K562 (cell line): ENCODE results near the gene WASF2. TPM values are rescaled to one million over a fixed set of nuclear protein-coding genes. Genes with fewer than 3 reads are reported as not detected.

Source experiments
- ARID3A ChIP-seq: IDR thresholded peaks from 2 replicates; pipeline ENCODE4 v1.6.1; 2012; ENCODE audit warnings: low read depth, low read length, improper control_type of control experiment, borderline replicate concordance
- CBFA2T3 ChIP-seq: fragments of 450-650 bp; IDR thresholded peaks from 2 replicates; pipeline ENCODE4 v1.6.1; 2017
- CTCF ChIP-seq, 3 experiments: IDR thresholded peaks in 2 of 3; conservative IDR thresholded peaks in 1 of 3; 2 replicates each; pipeline ENCODE4 v1.5.1; 2011 to 2012; ENCODE audit warnings: low read length in 3 of 3, mild to moderate bottlenecking in 3 of 3, control low read depth in 2 of 3, improper control_type of control experiment in 1 of 3, inconsistent platforms in 1 of 3, low read depth in 1 of 3, mixed read lengths in 1 of 3, moderate library complexity in 1 of 3; ENCODE audit not compliant: insufficient read depth in 2 of 3
- PHF20 ChIP-seq: fragments of 450-650 bp; IDR thresholded peaks from 2 replicates; pipeline ENCODE4 v1.6.1; 2018; ENCODE audit not compliant: partially characterized antibody
- UBTF ChIP-seq, 2 experiments: IDR thresholded peaks; 2 replicates each; pipeline ENCODE4 v1.6.1; 2012; ENCODE audit warnings: improper control_type of control experiment in 2 of 2, low read depth in 2 of 2, low read length in 2 of 2, borderline replicate concordance in 1 of 2
- ZFP91 ChIP-seq: sonication (generic); formaldehyde crosslinking; IDR thresholded peaks from 2 replicates; pipeline ENCODE4 v1.8.0; 2022; ENCODE audit warnings: mild to moderate bottlenecking, missing genetic modification reagents
- polyA plus RNA-seq, 8 experiments: library from polyadenylated mRNA; depleted of rRNA in 4 of 8; stranded (reverse) in 5 of 8; unstranded in 3 of 8; fragments of >200 nt; fragmentation: Nextera tagmentation in 2 of 8; fragmentation: Illumina TruSeq in 1 of 8; extraction: Ambion mirVana in 2 of 8; extraction: Trizol in 1 of 8; gene quantifications; 2 replicates each; pipeline versions ENCODE4 v1.2.1 to v1.2.3, GENCODE V29; 2011 to 2014; ENCODE audit warnings: inconsistent platforms in 1 of 8, missing spikeins in 1 of 8
- total RNA-seq, 7 experiments: library from RNA; depleted of rRNA in 6 of 7; stranded (reverse); fragments of >200 nt in 6 of 7; fragmentation: Illumina TruSeq in 2 of 7; extraction: Trizol in 2 of 7; gene quantifications; 2 replicates each; pipeline versions ENCODE4 v1.2.1 to v1.2.3, GENCODE V29; 2011 to 2021; ENCODE audit warnings: low replicate concordance in 1 of 7

WASF2 gene
- total and polyA plus RNA-seq, 9 of the 15 experiments (the other 6 are each of a cell fraction or from before 2014, with no cell fraction given): 8.2 to 163 (median 31.2) TPM

- 0 out of 2 replicates have a peak, but pooled peaks have one; percentile 14 for TF ChIP-seq ARID3A
- TF ChIP-seq ZFP91 (CRISPR knock-in tag): no peak
- TF ChIP-seq PHF20: no peak
- 0 out of 4 replicates have a peak, but pooled peaks of 1 of the 2 experiments have one; percentile 23 for TF ChIP-seq UBTF (IDR thresholded peaks at IDR 0.05; ENCODE audit: borderline replicate concordance in 1 of 2, low read depth in 2 of 2, low read length in 2 of 2)
- peak; percentile 50 for TF ChIP-seq CBFA2T3
- TF ChIP-seq CTCF (IDR thresholded peaks at IDR 0.05 in 2 of 3, conservative IDR thresholded peaks at IDR 0.05 in 1 of 3; ENCODE audit: insufficient read depth in 2 of 3, low read depth in 1 of 3, low read length in 3 of 3): peak in 1 of 3 experiments; percentile 26; a peak in 2 of 6 replicates
- TF ChIP-seq, all 486 proteins: peak for 14
Measured at GRCh38 chr1:27430903-27431600, 58.9 kb downstream of the WASF2 start (continued).
